NCI-H2081 (cell line): ENCODE data around the gene FRRS1L.

ENCODE experiments used
- DNase-seq, 2 experiments: peaks; one replicate each; lab custom pipeline; 2025; lab: John Stamatoyannopoulos, UW

The FRRS1L gene, protein sequence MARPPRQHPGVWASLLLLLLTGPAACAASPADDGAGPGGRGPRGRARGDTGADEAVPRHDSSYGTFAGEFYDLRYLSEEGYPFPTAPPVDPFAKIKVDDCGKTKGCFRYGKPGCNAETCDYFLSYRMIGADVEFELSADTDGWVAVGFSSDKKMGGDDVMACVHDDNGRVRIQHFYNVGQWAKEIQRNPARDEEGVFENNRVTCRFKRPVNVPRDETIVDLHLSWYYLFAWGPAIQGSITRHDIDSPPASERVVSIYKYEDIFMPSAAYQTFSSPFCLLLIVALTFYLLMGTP

DNA sequence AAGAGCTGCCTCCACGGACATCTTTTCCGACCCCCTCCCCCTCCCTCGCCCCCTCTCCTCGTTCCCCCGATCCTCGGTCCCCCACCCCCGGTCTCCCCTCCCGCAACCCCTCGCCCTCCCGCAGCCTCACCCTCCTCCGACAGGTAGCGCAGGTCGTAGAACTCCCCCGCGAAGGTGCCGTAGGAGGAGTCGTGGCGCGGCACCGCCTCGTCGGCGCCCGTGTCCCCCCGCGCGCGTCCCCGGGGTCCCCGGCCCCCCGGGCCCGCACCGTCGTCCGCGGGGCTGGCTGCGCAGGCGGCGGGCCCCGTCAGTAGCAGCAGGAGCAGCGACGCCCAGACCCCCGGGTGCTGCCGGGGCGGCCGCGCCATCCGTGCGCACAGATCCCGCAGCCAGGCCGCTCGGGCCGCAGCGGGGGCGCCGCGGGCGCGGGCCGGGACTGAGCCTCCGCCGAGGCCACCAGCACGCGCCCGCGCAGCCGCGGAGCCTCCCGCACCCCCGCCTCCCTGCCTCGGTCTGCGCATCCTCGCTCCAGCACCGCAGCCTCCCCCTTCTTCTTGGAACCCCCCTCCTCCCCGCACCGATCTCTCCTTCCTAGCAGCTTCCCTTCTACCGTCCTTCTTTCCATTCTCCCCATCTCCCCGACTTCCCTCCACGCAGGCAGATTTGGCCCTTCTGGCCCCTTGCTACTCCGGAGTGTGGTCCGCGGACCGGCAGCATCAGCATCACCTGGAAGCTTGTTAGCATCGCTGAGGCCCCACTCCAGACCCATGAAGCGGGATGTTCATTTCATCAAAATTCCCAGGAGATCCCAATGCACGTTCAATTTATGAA is at the start of gene FRRS1L:
Gene FRRS1L (minus strand): TSS at position 479 of the 831 bp plus-strand sequence. CDS start 111 bp downstream, at position 368.
- peak; percentile 31 to 36 for DNase-seq

DNA sequence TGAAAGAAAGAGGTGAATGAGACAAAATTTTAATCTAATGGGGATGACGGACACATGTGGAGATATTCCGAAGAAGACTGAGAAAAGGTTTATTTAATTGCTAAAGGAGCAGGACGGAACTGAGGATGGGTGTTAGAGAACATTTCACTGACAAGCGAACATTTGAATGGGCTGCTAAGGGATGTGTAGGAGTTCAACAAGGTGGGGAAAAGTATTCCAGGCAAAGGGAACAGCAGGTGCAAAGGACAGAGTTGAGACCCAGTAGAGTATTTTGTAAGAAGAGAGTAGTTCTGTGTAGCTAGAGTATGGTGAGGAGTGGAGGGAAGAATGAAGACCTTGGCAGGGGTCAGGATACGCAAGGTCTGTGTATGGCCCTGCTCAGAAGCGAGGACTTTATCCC is 47.4 kb upstream of the FRRS1L start:
- DNase-seq: no peak

- DNase-seq: peak; percentile 12 to 44
These were observed 46.5 kb upstream of the FRRS1L start for GRCh38 chr9:109213285-109214121.

GRCh38 chr9:109212768-109213167 is 45.7 kb upstream of the FRRS1L start:
- DNase-seq: no peak

- no peak for DNase-seq
These were observed 39.6 kb upstream of the FRRS1L start for GRCh38 chr9:109206670-109207069.

- DNase-seq: no peak
These were observed 38.5 kb upstream of the FRRS1L start for GRCh38 chr9:109205526-109205925.

- DNase-seq: no peak
These were observed 36.8 kb upstream of the FRRS1L start for GRCh38 chr9:109203761-109204360.

DNA sequence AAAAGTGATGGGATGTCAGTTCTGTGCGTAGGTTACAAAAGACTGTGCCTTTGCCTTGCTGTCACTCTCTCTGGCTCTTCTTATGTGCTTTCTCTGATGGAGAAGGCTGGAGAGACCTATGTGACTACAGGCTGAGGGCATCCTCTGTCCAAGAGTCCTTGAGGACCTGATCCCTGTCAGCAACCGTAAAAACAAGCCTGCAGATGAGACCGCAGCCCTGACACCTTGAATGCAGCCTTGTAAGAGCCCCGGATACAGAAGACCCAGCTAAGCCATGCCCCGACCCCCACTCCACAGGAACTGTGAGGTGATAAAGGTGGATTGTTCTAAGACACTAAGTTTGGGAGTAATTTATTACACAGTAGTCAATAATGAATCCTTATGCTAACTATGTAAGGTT is 32.6 kb upstream of the FRRS1L start:
- DNase-seq: no peak

DNA sequence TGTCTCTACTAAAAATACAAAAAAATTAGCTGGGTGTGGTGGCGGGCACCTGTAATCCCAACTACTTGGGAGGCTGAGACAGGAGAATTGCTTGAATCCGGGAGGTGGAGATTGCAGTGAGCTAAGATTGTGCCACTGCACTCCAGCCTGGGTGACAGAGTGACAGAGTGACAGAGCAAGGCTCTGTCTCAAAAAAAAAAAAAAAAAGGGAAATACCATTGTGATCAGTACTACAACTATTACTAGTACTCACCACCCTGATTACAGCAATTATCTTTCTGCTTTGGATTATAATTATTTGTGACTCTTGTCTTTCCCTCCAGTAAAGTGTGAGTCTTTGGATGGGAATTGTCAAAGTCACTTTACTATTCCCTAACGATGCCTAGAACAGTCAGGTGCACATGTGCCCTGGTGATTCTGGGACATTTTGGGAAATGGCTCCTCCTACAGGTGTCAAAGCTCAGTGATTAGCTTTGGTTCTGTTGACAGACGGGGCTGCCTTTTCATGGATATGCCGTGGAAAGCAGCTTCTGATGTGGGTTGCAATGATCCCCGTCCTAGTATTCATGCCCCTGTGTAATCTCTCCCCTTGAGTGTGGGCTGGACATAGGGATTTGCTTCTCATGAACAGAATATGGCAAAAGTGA is 31.8 kb upstream of the FRRS1L start:
- DNase-seq: no peak

DNA sequence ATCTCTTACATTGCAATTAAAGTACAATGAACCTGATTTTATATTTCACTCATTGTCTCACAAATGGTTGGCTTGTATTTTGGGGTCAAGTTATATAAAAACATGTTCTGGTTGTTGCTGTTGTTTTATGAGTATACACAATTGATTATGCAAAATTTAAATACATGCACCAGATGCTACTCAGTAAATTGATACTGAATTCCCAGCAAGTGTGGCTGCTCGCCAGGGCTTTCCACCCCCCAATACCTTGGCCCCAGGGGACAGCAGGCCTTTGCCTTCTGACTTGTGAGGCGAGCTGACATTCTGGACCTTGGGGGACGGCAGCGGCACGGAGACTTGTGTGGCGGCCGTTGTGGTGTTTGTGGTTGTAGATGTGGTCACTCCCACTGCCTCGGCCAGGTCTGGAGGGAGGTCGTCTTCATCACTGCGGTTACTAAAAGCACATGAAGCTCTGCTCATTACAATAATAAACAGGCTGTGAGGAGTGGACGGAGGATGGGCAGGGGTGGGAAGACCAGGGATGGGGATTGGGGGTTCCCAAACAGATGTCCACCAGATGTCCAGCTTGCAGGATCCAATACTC is 27.0 kb upstream of the FRRS1L start:
- no peak for DNase-seq

DNA sequence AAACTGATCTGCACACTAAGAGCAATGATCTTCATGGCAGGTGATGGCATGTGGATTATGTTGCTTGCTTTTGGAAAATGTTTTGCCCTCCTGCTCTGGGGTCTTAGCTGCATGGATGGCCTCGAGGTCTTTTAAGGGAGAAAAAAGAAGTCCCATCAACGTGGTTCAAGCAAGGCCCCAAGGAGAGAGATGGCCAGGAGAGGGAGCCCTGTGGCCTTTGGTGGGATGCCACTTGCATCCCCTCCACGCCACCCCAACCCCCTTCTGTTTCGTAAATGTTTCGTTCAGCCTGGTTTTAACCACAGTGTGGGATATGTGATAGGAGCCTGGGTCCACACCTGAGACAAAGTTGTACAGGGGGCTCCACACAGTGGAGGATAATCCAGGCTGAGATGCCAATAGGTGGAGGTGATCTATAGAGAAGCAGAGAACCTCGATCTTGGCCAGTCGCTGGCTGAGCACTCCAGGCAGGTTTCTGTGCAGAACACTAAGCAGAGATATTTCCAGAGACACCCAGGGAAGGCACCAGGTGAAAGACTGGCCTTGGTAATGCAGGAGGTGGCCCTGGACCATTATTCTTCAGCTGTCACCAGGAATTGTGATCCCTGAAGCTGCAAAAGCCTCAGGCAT is 25.8 kb upstream of the FRRS1L start:
- DNase-seq: peak; percentile 25 to 45

- no peak for DNase-seq
These were observed 24.7 kb upstream of the FRRS1L start for GRCh38 chr9:109191746-109192145.

- no peak for DNase-seq
These were observed 23.1 kb upstream of the FRRS1L start for GRCh38 chr9:109190151-109190550.

DNA sequence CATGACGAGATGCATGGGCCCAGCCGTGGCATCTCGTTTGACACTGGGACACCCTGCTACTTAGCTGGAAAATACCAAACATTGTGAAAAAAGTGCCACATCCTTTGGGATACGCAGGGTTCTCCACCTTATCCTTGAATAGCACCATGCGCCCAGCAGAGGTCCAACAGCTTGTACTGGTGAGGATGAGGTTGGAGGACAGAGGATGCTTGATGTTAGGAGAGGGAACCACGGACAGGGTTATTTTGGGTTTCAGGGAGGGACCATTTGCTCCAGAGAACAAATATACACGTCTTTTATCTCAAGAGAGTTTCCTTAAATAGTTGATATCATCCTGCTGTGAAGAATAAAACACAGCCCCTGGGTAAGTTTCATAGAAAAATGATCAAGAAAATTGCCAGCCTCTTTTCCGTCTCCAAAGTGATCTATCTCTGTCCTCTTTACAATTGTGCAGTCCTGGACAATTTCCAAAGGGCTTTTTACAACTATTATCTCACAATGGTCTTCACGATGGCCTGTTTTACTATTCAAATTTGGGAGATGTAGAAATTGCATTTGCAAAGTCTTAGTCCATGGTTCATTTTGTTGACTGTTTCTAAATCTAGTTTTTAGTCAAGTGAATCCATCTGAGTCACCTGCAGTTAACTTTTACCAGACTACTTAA is 19.9 kb upstream of the FRRS1L start:
- peak; percentile 17 to 39 for DNase-seq

GRCh38 chr9:109182940-109183798 is 16.1 kb upstream of the FRRS1L start:
- DNase-seq: peak in 1 of 2 experiments; percentile 26

GRCh38 chr9:109182550-109182939 is 15.5 kb upstream of the FRRS1L start:
- no peak for DNase-seq

DNA sequence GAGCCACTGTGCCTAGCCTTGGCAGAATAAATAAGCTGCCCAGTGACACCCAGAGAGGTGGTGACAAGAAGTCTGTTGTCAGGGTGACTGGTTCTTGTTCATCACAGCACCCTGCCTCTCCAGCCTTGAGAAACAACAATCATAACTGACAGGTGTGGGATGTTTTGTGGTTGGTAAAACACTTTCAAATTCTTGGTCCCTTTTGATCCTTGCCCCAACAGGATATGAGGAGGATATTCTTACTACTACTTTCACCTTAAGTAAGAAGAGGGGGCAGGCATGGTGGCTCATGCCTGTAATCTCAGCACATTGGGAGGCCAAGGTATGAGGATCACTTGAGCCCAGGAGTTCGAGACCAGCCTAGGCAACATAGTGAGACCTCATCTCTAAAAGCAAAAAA is 14.2 kb upstream of the FRRS1L start:
- DNase-seq: no peak

GRCh38 chr9:109179801-109180523 is 12.9 kb upstream of the FRRS1L start:
- DNase-seq: no peak
